HFF-Myc (cell line): ENCODE data around the gene DDX39A.
A peak's percentile ranks its signal among the peaks of the same experiment; 100 is the strongest.

Source experiments
- DNase-seq: peaks from one replicate; pipeline ENCODE4 v3.0.0-alpha.2; 2011; ENCODE audit warnings: low read depth; ENCODE audit errors: extremely low read depth
- H3K4me3 ChIP-seq: replicated peaks from 2 replicates; pipeline ENCODE4 v1.5.1; 2011; ENCODE audit warnings: low read depth, mild to moderate bottlenecking, control low read depth, low read length
- TF ChIP-seq, protein P1 (sequence below): IDR thresholded peaks from 2 replicates; pipeline ENCODE4 v1.5.1; 2012; ENCODE audit warnings: mild to moderate bottlenecking, low read depth, low read length, control low read depth; ENCODE audit errors: missing control alignments

DDX39A gene

DNA sequence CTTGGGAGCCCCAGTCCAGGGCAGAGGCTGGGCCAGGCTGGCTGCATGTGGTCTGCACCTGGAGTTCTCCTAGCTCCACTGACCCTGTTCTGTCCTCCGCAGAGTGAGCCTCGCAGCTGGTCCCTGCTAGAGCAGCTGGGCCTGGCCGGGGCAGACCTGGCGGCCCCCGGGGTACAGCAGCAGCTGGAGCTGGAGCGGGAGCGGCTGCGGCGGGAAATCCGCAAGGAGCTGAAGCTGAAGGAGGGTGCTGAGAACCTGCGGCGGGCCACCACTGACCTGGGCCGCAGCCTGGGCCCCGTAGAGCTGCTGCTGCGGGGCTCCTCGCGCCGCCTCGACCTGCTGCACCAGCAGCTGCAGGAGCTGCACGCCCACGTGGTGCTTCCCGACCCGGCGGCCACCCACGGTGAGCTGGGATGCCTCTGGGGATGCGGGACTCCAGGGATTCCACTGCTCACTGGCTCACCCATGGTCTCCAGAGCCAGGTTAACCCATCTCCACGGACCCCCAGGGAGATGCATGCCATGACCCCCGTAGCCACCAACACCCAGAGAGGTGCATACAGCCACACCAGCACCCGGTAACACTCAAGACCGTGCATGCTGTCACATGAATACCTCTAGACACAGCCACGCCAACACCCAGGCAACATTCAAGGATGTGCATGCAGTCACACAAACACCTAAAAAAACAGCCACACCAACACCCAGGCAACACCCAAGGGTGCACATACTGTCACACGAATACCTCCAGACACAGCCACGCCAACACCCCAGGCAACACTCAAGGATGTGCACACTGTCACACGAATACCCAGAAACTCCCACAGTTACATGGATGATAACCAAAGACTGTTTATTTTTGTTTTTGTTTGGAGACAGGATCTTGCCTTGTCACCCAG, 22.1 kb upstream of the DDX39A start:
- DNase-seq, result no peak
- TF ChIP-seq, protein P1, sequence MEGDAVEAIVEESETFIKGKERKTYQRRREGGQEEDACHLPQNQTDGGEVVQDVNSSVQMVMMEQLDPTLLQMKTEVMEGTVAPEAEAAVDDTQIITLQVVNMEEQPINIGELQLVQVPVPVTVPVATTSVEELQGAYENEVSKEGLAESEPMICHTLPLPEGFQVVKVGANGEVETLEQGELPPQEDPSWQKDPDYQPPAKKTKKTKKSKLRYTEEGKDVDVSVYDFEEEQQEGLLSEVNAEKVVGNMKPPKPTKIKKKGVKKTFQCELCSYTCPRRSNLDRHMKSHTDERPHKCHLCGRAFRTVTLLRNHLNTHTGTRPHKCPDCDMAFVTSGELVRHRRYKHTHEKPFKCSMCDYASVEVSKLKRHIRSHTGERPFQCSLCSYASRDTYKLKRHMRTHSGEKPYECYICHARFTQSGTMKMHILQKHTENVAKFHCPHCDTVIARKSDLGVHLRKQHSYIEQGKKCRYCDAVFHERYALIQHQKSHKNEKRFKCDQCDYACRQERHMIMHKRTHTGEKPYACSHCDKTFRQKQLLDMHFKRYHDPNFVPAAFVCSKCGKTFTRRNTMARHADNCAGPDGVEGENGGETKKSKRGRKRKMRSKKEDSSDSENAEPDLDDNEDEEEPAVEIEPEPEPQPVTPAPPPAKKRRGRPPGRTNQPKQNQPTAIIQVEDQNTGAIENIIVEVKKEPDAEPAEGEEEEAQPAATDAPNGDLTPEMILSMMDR, result no peak
- no peak overlapping the region for H3K4me3 ChIP-seq

DNA sequence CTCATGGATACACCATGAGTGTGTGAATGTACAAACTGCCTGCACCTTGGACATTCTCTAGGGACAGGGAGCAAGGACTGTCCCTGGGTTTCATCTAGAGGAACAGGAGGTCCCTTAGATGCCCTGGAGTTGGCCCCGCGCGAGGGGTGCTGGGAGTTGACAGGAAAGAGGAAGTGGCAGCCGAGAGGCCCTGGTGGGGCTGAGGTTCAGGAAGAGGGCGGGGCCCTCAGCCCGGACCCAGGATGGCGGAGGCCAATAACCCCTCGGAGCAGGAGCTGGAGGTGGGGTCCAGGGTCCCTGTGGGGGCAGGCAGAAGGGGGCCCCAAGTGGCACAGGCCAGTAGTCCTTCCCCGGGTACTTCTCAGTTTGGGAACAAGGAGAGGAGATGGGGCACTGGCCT, 20.9 kb upstream of the DDX39A start:
- TF ChIP-seq, protein P1, result no peak
- no peak overlapping the region for H3K4me3 ChIP-seq
- no peak for DNase-seq

DNA sequence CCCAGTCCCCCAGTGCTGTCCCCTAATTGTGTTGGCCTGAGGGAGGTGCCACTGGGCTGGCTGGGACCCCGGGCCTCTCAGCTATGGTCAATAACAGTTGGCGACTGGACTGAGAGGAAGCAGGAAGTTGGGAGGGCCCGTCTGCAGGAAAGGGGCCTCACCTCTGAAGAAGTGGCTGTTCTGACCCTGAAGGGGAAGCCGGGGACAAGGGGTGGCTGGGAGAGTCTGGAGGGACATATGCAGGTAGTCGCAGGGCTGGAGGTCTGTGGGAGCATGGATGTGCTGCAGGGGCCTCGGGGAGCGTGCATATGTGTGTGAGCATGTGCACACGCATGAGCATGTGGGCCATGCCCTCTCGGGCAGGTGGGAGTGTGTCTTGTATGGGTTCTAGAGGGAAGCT, 19.9 kb upstream of the DDX39A start:
- TF ChIP-seq, protein P1, result no peak
- DNase-seq, result no peak
- no peak overlapping the region for H3K4me3 ChIP-seq

DNA sequence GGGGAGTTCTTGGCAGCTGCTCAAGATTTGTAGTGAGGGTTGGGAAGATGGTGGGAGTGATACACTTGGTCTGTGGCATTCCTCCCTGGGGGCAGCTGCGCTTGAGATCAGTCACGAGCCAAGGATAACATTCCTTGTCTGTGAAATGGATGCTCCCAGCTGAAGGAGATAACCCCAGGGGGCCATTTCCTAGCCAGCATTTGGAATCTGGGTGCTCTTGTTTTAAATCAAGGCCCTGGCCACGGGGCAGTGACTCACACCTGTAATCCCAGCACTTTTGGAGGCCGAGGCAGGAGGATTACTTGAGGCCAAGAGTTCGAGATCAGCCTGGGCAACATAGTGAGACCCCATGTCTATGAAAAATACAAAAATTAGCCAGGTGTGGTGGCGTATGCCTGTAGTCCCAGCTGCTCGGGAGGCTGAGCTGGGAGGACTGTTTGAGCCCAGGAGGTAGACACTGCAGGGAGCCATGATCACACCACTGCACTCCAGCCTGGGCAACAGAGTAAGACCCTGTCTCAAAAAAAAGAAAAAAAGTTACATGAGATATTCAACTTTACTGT, 18.5 kb upstream of the DDX39A start:
- no peak for DNase-seq
- TF ChIP-seq, protein P1, result no peak
- no peak overlapping the region for H3K4me3 ChIP-seq

DNA sequence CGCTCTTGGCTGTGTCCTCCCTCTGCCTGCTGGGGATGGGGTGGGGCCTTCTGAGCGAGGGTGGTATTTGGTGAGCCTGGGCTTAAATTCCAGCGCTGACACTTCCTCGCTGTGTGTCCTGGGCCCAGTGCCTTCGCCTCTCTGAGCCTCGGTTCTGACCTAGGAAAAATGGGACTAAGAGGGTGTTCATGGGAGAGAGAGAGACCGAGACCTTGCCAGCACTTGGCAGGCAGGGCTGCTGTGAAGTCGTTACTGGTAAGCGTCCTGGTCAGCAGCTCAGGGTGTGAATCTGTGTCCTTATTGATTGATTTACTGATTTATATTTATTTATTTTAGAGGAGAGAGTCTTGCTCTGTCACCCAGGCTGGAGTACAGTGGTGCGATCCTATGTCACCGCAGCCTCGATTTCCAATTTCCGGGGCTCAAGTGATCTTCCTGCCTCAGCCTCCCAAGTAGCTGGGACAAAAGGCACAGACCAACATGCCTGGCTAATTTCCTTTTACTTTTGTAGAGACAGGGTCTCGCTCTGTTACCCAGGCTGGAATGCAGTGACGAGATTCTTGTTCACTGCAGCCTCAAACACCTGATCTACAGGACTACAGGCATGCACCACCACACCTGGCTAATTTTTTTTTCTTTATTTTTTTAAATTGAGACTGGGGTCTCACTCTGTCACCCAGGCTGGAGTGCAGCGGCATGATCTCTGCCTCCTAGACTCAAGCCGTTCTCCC, 16.3 kb upstream of the DDX39A start:
- H3K4me3 ChIP-seq, result peak overlapping the region; percentile 70
- DNase-seq, result no peak
- TF ChIP-seq, protein P1, result no peak

DNA sequence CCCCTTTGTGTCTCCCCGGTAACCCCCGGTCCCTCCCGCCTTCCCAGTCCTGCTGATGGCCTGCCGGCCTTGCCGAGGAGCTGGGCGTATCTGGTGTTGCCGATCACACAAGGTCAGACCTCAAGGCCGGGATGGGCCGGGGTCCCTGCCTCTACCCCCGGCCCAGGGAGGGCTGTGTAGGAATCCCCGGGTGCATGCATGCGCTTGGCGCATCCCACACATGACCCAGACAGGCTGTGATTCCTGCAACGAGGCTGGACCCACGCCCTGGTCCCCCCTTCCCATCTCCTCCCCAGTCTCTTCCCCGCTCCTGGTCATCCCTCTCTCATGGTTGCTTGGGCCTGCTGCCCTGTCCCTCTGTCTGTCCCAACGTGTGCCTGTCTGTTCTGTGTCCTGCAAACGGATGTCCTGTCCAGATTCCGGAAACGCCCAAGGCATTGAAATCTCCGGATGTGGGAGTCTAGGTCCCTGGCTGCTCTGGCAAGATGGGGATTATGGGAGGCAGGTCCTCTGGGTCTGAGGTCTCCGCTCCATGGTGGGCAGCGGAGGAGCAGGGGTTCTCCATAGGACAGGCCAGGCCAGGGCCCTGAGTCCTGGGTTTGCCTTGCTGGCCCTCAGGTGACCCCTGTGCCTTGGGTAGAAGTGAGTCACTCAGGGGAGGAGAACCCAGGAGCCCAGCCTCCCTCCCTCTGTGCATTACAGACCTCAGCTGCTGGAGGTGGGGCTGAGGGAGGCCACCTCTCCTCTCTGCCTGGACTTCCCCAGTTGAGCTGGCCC, 15.6 kb upstream of the DDX39A start:
- DNase-seq, result peak; percentile 26
- H3K4me3 ChIP-seq, result peak overlapping the region; percentile 70

More for the DNA sequence above, 15.6 kb upstream of the DDX39A start:
- TF ChIP-seq, protein P1, result no peak
